HEK293 (cell line): ENCODE data around the gene NENF.

Experiments used
- CTCF ChIA-PET: fragments of 350-600 bp; formaldehyde crosslinking; extraction: SDS; loops from one replicate; lab custom pipeline; 2021; ENCODE audit warnings: antibody characterized with exemption; lab: Yijun Ruan, JAX
- POLR2A ChIA-PET: fragments of 300-600 bp; formaldehyde crosslinking; extraction: SDS; loops from one replicate; lab custom pipeline; 2020; ENCODE audit warnings: antibody characterized with exemption, inconsistent platforms; lab: Yijun Ruan, JAX
- H3K27ac ChIP-seq: fragments of 200-500 bp; sonication (Bioruptor generic); 2 replicates; pipeline ENCODE4 v1.5.1; 2014; ENCODE audit warnings: low read depth, low read length, control low read depth, inconsistent platforms; ENCODE audit errors: extremely low read depth
- H3K36me3 ChIP-seq, 2 experiments: fragments of 200-500 bp in 1 of 2; sonication (Bioruptor generic) in 1 of 2; 1 replicate in 1 of 2; 2 replicates in 1 of 2; pipeline ENCODE4 v1.5.1; 2014 to 2017; ENCODE audit warnings: inconsistent platforms in 2 of 2, low read length in 2 of 2; ENCODE audit not compliant: control insufficient read depth in 2 of 2, insufficient read depth in 1 of 2
- H3K4me1 ChIP-seq: fragments of 200-500 bp; sonication (Bioruptor generic); 2 replicates; pipeline ENCODE4 v1.5.1; 2014; ENCODE audit warnings: mild to moderate bottlenecking, low read length, inconsistent platforms; ENCODE audit not compliant: control insufficient read depth, insufficient read depth
- H3K4me3 ChIP-seq: 2 replicates; pipeline ENCODE4 v1.5.1; 2011; ENCODE audit warnings: low read depth, mild to moderate bottlenecking, control low read depth, low read length, moderate library complexity
- H3K9me3 ChIP-seq: fragments of 200-500 bp; sonication (Bioruptor generic); 2 replicates; pipeline ENCODE4 v1.5.1; 2014; ENCODE audit warnings: low read depth, low read length, inconsistent platforms; ENCODE audit not compliant: control insufficient read depth, insufficient read depth
- EGR2 ChIP-seq: fragments of 450-650 bp; formaldehyde crosslinking; IDR thresholded peaks from 2 replicates; pipeline ENCODE4 v1.5.1; 2016; ENCODE audit warnings: low read depth, missing biosample characterization, missing genetic modification characterization
- GLIS1 ChIP-seq: fragments of 450-650 bp; formaldehyde crosslinking; IDR thresholded peaks from 2 replicates; pipeline ENCODE4 v1.5.1; 2016; ENCODE audit warnings: missing biosample characterization, missing genetic modification characterization
- KLF8 ChIP-seq: fragments of 450-650 bp; formaldehyde crosslinking; IDR thresholded peaks from 2 replicates; pipeline ENCODE4 v1.5.1; 2016; ENCODE audit warnings: missing biosample characterization, missing genetic modification characterization
- SP2 ChIP-seq: fragments of 450-650 bp; formaldehyde crosslinking; IDR thresholded peaks from 2 replicates; pipeline ENCODE4 v1.5.1; 2016; ENCODE audit warnings: missing biosample characterization, missing genetic modification characterization
- YY1 ChIP-seq: fragments of 450-650 bp; formaldehyde crosslinking; IDR thresholded peaks from 2 replicates; pipeline ENCODE4 v1.5.1; 2018; ENCODE audit warnings: missing biosample characterization, missing genetic modification characterization
- ZFHX2 ChIP-seq: fragments of 450-650 bp; formaldehyde crosslinking; conservative IDR thresholded peaks from 2 replicates; pipeline ENCODE4 v1.5.1; 2016; ENCODE audit warnings: missing biosample characterization, missing genetic modification characterization
- ZNF560 ChIP-seq: fragments of 450-650 bp; formaldehyde crosslinking; IDR thresholded peaks from 2 replicates; pipeline ENCODE4 v1.5.1; 2017; ENCODE audit warnings: missing biosample characterization, missing genetic modification characterization, borderline replicate concordance
- ZNF660 ChIP-seq: fragments of 450-650 bp; IDR thresholded peaks from 2 replicates; pipeline ENCODE4 v1.5.1; 2018; ENCODE audit warnings: missing biosample characterization, mild to moderate bottlenecking, missing genetic modification characterization
- ZNF792 ChIP-seq: fragments of 450-650 bp; formaldehyde crosslinking; IDR thresholded peaks from 2 replicates; pipeline ENCODE4 v1.5.1; 2016; ENCODE audit warnings: missing biosample characterization, missing genetic modification characterization
- TF ChIP-seq, protein P1 (sequence below): fragments of 450-650 bp; formaldehyde crosslinking; IDR thresholded peaks from 2 replicates; pipeline ENCODE4 v1.5.1; 2016; ENCODE audit warnings: missing biosample characterization, missing genetic modification characterization
- TF ChIP-seq, protein P2 (sequence below): fragments of 450-650 bp; formaldehyde crosslinking; IDR thresholded peaks from 2 replicates; pipeline ENCODE4 v1.5.1; 2017; ENCODE audit warnings: missing biosample characterization, mild to moderate bottlenecking, missing genetic modification characterization, moderate library complexity
- TF ChIP-seq, protein P3 (sequence below): fragments of 450-650 bp; formaldehyde crosslinking; IDR thresholded peaks from 2 replicates; pipeline ENCODE4 v1.5.1; 2017; ENCODE audit warnings: missing biosample characterization, missing genetic modification characterization

NENF gene

DNA sequence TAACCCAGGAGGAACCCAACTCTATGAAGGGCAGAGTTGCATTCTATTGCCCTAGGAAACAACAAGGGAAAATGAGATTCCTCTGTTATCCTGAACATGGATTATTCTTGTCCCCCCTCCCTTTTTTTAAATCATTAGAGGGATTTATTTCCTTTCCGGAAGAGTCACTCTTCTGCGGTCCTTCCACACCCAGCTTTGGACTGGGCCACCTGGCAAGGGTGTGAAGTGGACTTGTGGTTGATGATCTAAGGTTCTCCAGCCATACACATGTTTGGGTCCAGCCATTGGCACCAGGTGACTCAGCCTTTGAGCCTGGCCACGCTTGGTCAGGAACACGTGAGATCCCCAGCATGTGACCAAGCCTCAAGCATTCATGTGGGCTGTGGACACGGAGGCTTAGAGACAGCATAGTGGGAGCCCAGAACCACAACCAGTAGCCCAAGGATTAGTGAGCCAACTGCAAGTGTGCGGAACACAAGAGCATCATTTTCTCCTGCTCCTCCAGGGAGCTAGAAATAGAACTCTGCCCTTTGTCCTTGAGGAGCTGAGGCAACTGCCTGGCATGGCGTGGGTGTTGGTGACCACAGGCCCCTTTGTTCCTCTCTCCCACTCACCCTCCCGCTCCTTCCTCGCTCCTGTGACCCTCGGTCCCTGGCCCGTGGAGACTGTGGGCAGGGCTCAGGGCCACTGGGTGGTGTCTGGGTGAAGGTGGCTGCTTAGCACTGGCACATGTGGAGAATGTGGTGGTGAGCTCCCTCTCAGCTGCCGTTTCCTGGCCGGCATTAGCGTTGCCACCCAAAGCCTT is 50.1 kb downstream of the NENF start:
- H3K4me1 ChIP-seq, result no peaks in the 10 kb centered on the region; the same call in 1 of the 2 replicates
- H3K4me3 ChIP-seq, result no peak overlapping the region
- CTCF ChIA-PET, result interaction anchor here (1.7 kb wide), 1 partner anchor 182 kb away, joined by 3 read pairs; no protein-coding TSS in a partner anchor
- POLR2A ChIA-PET, result interaction anchor here (6.6 kb wide), 1 partner anchor 126 kb away, joined by 67 read pairs; the partner anchor contains the start of gene ATF3
- peak; percentile 85 for TF ChIP-seq EGR2 (tag by site-specific recombination)
- TF ChIP-seq ZNF792 (tag by site-specific recombination), result no peak
- TF ChIP-seq, protein P1, sequence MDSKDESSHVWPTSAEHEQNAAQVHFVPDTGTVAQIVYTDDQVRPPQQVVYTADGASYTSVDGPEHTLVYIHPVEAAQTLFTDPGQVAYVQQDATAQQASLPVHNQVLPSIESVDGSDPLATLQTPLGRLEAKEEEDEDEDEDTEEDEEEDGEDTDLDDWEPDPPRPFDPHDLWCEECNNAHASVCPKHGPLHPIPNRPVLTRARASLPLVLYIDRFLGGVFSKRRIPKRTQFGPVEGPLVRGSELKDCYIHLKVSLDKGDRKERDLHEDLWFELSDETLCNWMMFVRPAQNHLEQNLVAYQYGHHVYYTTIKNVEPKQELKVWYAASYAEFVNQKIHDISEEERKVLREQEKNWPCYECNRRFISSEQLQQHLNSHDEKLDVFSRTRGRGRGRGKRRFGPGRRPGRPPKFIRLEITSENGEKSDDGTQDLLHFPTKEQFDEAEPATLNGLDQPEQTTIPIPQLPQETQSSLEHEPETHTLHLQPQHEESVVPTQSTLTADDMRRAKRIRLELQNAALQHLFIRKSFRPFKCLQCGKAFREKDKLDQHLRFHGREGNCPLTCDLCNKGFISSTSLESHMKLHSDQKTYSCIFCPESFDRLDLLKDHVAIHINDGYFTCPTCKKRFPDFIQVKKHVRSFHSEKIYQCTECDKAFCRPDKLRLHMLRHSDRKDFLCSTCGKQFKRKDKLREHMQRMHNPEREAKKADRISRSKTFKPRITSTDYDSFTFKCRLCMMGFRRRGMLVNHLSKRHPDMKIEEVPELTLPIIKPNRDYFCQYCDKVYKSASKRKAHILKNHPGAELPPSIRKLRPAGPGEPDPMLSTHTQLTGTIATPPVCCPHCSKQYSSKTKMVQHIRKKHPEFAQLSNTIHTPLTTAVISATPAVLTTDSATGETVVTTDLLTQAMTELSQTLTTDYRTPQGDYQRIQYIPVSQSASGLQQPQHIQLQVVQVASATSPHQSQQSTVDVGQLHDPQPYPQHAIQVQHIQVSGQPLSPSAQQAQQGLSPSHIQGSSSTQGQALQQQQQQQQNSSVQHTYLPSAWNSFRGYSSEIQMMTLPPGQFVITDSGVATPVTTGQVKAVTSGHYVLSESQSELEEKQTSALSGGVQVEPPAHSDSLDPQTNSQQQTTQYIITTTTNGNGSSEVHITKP (tag by site-specific recombination), result peak; percentile 59
- no peak for TF ChIP-seq KLF8
- peak; percentile 85 for TF ChIP-seq ZFHX2 (tag by site-specific recombination)
- no peaks in the 10 kb centered on the region for H3K9me3 ChIP-seq
- no peak overlapping the region for H3K27ac ChIP-seq
- H3K36me3 ChIP-seq, result no peaks in the 10 kb centered on the region

DNA sequence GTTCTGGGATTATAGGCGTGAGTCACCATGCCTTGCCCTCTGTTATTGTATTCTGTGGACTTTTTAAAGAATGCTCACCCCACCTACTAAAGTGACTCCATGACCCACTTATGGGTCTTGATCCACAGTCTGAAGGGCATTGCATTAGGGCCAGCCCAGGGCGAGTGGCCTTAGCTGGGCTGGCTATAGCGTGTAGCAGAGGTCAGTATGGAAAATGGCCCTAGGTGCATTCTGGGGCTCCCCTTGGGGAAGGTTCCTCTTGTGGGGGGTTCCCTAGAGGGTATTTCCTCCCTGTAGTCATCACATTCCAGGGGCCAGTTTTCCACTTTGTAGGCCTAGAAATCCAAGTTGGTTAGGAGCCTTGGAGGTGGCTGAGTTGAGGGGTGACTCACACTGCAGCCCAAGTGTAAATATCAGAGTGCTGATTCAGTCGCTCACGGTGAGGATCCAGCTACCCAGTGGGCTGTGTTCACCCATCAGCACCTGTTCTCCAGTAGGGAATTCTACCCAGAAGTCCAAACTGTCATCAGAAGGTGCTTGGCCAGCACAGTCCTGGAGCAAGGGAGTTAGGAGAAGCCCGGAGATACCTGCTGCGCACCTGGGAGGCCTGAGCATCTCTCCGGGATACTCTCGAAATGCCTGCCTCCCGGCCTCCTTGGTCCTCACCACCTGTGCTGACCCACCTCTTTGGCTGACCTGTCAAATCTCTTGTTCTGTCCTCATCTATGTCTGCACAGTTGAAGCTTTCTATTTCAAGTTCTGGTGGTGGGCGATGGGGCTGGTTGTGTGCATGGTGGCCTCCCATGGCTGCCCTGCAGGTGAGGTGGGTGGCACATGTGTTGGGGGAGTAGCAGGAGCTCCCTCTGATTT is 52.2 kb downstream of the NENF start:
- Histone ChIP-seq H3K4me1 (no peaks in the 10 kb centered on the region; the same call in 1 of the 2 replicates), H3K36me3 (no peaks in the 10 kb centered on the region), H3K4me3 (no peak overlapping the region), H3K27ac (no peak overlapping the region), H3K9me3 (no peaks in the 10 kb centered on the region)
- ChIA-PET CTCF (interaction anchor here (0.5 to 1.1 kb wide), 5 partner anchors 8 to 804 kb away, joined by 3 to 6 read pairs (median 3); no protein-coding TSS in a partner anchor), POLR2A (interaction anchor here (1.0 to 1.8 kb wide), 2 partner anchors 8 to 124 kb away, joined by 4 to 9 read pairs; partner anchors contain the start of gene ATF3)
- TF ChIP-seq, protein P2, sequence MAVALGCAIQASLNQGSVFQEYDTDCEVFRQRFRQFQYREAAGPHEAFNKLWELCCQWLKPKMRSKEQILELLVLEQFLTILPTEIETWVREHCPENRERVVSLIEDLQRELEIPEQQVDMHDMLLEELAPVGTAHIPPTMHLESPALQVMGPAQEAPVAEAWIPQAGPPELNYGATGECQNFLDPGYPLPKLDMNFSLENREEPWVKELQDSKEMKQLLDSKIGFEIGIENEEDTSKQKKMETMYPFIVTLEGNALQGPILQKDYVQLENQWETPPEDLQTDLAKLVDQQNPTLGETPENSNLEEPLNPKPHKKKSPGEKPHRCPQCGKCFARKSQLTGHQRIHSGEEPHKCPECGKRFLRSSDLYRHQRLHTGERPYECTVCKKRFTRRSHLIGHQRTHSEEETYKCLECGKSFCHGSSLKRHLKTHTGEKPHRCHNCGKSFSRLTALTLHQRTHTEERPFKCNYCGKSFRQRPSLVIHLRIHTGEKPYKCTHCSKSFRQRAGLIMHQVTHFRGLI, result no peak
- TF ChIP-seq ZNF660 (tag by site-specific recombination) (0 out of 2 replicates have a peak, but pooled peaks have one; percentile 68), SP2 (tag by site-specific recombination) (no peak), GLIS1 (peak; percentile 39), YY1 (tag by site-specific recombination) (no peak), ZNF560 (tag by site-specific recombination) (no peak), KLF8 (no peak)
- TF ChIP-seq, protein P3, sequence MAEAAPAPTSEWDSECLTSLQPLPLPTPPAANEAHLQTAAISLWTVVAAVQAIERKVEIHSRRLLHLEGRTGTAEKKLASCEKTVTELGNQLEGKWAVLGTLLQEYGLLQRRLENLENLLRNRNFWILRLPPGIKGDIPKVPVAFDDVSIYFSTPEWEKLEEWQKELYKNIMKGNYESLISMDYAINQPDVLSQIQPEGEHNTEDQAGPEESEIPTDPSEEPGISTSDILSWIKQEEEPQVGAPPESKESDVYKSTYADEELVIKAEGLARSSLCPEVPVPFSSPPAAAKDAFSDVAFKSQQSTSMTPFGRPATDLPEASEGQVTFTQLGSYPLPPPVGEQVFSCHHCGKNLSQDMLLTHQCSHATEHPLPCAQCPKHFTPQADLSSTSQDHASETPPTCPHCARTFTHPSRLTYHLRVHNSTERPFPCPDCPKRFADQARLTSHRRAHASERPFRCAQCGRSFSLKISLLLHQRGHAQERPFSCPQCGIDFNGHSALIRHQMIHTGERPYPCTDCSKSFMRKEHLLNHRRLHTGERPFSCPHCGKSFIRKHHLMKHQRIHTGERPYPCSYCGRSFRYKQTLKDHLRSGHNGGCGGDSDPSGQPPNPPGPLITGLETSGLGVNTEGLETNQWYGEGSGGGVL (tag by site-specific recombination), result peak; percentile 65
